GM15510 (cell line): ENCODE data around the gene IGSF9.

Experiments used
- POLR2A ChIP-seq: IDR thresholded peaks from 3 replicates; pipeline ENCODE4 v1.6.1; 2011; ENCODE audit warnings: borderline replicate concordance; ENCODE audit not compliant: insufficient read length; ENCODE audit errors: extremely low read depth

IGSF9 gene

GRCh38 chr1:159915571-159916241, 29.7 kb downstream of the IGSF9 start:
- TF ChIP-seq POLR2A: no peak

- TF ChIP-seq POLR2A: no peak
These were observed 31.0 kb downstream of the IGSF9 start for GRCh38 chr1:159914252-159915018.

- TF ChIP-seq POLR2A: no peak
These were observed 31.8 kb downstream of the IGSF9 start for GRCh38 chr1:159913451-159914192.

DNA sequence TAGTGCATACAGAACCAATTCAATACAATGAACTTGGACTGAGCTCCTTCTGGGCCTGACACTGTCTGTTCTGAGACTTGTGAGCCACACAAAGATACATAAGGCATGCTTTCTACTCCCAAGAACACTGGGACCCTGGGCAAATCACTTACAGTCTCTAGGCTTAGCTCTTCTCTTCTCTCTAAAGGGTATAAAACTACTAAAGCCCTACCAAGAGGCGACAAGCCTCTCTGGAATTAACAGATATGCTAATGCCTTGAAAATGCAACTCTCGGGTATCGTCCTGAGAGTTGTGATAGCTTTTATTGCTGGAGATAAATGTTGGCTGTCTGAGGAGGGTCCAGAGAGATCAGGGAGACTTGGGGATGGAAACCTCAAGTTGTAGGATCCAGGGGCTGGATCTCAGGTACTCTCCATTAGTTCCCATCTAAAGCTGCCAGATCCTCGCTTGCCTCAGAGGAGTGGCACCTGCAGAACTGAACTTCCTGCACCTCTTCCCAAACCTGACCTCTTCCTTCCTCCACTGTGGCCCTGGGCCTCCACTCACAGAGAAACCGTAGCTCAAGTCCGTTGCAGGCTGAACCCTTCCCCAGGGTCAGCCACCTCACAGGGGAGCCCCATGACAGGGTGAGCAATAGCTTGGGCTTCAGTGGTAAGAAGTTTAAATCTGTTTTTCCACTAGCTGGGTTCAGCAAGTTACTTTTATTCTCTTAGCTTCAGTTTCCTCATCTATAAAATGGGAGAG, 33.9 kb downstream of the IGSF9 start:
- no peak for TF ChIP-seq POLR2A

DNA sequence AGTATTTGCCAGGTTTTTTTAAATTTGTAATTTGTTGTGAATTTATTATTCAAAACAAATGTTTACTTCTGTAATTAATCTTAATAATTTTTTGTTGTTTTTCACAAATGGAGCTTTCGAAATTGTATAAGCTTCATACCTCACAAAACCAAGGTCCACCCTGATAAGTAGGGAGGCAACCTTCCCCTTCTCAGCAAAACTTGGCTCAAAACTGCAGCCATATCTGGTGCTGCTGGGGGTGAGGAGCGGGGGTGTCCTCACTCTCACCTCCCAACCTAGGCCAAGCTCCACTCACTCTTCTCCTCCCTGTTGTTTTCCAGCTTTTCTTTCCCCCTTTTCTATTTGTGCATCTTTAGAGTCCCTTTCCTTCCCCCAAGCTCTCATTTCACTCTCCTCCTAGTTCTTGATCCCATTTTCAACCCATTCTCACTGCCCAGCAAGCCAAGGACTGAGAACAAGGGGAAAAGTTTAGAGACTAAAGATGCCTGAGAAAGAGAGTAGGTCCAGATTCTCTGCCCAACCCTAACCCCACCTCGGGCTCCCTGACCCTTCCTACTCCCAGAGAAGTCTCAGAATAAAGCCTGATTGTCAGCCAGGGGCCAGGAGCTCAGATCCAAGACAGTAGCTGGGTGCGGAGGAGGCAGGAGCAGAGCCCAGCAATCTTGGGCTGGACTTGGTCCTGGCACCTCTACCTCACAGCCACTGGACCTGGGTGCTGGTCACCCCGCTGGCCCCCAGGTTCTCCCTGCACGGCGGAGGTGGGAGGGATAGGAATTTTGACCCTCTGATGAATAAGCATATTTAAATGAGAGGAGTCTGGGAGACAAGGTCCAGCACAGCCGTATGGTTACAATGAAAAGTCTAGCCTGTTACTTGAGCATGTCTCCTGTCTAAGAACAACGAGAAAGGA, 37.1 kb downstream of the IGSF9 start:
- TF ChIP-seq POLR2A: no peak

- TF ChIP-seq POLR2A: no peak
These were observed 38.5 kb downstream of the IGSF9 start for GRCh38 chr1:159906960-159907359.

- TF ChIP-seq POLR2A: no peak
These were observed 42.9 kb downstream of the IGSF9 start for GRCh38 chr1:159902541-159902940.

- TF ChIP-seq POLR2A: no peak
These were observed 44.6 kb downstream of the IGSF9 start for GRCh38 chr1:159900755-159901360.

GRCh38 chr1:159900086-159900680, 45.2 kb downstream of the IGSF9 start, which contains the start of gene CFAP45:
CFAP45 (minus strand) TSS chr1:159900165; CDS start chr1:159900098, 67 bp downstream.
- TF ChIP-seq POLR2A: no peak

DNA sequence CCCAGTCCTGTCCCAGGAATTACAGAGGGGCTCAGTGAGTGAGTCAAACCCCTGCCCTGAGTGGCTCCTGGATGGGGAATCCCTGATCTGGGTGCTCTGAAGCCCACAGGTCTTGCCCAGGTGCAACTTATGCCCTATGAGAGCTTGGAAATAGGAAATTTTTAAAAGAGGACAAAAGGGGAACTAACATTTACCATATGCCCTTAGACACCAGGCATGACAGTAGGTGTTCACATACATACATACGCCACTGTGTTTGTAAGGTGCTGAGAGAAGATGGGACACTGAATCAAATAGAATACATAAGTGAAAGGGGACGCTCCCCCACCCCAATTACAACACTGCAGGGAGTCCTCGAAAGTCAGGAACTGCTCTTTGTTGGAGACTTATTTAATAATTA, 46.9 kb downstream of the IGSF9 start:
- no peak for TF ChIP-seq POLR2A

DNA sequence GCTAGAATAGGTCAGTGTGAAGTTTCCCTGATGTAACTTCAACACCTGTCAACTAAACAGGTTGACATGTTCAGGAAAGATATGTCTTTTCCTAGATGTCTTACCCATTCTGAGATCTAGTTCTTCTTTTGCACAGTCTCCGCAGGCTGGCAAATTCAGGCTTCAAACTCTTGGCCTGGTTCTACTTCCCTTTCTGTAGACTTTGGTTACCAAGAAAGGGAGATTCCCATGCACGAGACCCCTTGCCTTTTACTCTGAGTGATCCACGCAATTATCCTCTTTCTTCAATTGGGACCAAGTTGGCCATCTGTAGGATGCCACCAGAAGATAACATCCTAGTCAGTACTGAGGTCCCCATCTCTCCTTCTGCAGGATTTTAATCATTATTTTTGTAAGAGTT, 47.5 kb downstream of the IGSF9 start:
- no peak for TF ChIP-seq POLR2A

- no peak for TF ChIP-seq POLR2A
These were observed 48.9 kb downstream of the IGSF9 start for GRCh38 chr1:159896546-159896930.
